GM23338 (cell line): ENCODE results near the gene FTCDNL1.

ENCODE experiments used
- CREB1 ChIP-seq: fragments of 250-450 bp; sonication (Bioruptor Pico); IDR thresholded peaks from 2 replicates; pipeline ENCODE4 v1.5.0; 2020; ENCODE audit warnings: low read depth, mild to moderate bottlenecking, moderate library complexity
- CTCF ChIP-seq, 2 experiments: fragments of 200-600 bp in 1 of 2; sonication (generic) in 1 of 2; conservative IDR thresholded peaks; 2 replicates each; pipeline versions ENCODE4 v1.5.1 to v1.6.1; 2016 to 2017; ENCODE audit warnings: antibody characterized with exemption in 2 of 2, low read depth in 2 of 2, mild to moderate bottlenecking in 2 of 2, moderate library complexity in 1 of 2
- EZH2 ChIP-seq: fragments of 200-600 bp; sonication (generic); IDR thresholded peaks from one replicate; pipeline ENCODE4 v1.8.0; 2017; ENCODE audit warnings: antibody characterized with exemption, mild to moderate bottlenecking, low read depth; ENCODE audit not compliant: unreplicated experiment
- EZH2phosphoT487 ChIP-seq: fragments of 200-600 bp; sonication (generic); IDR thresholded peaks from one replicate; pipeline ENCODE4 v1.8.1; 2018; ENCODE audit warnings: antibody characterized with exemption; ENCODE audit not compliant: unreplicated experiment
- JUNB ChIP-seq: IDR thresholded peaks from one replicate; pipeline ENCODE4 v1.6.1; 2016; ENCODE audit warnings: antibody characterized with exemption; ENCODE audit not compliant: unreplicated experiment
- NANOG ChIP-seq: IDR thresholded peaks from 2 replicates; pipeline ENCODE4 v1.6.1; 2016; ENCODE audit warnings: antibody characterized with exemption, borderline replicate concordance
- POLR2AphosphoS5 ChIP-seq: IDR thresholded peaks from 2 replicates; pipeline ENCODE4 v1.6.1; 2016; ENCODE audit warnings: antibody characterized with exemption, low read depth
- REST ChIP-seq: IDR thresholded peaks from one replicate; pipeline ENCODE4 v1.6.1; 2018; ENCODE audit warnings: antibody characterized with exemption; ENCODE audit not compliant: unreplicated experiment
- STAT1 ChIP-seq: IDR thresholded peaks from one replicate; pipeline ENCODE4 v1.6.1; 2016; ENCODE audit warnings: antibody characterized with exemption; ENCODE audit not compliant: unreplicated experiment
- ZNF114 ChIP-seq: fragments of 250-450 bp; sonication (Bioruptor Pico); IDR thresholded peaks from 2 replicates; pipeline ENCODE4 v1.5.0; 2020; ENCODE audit warnings: mild to moderate bottlenecking, moderate library complexity
- ZNF331 ChIP-seq: fragments of 250-450 bp; sonication (Bioruptor Pico); IDR thresholded peaks from 2 replicates; pipeline ENCODE4 v1.5.0; 2020; ENCODE audit warnings: low read depth, mild to moderate bottlenecking, moderate library complexity
- ZNF462 ChIP-seq: fragments of 250-450 bp; sonication (Bioruptor Pico); IDR thresholded peaks from 2 replicates; pipeline ENCODE4 v1.5.0; 2020; ENCODE audit warnings: mild to moderate bottlenecking, moderate library complexity

GRCh38 chr2:199716807-199717586, 134.0 kb downstream of the FTCDNL1 start:
- no peak for TF ChIP-seq CTCF (conservative IDR thresholded peaks at IDR 0.05; ENCODE audit: low read depth in 2 of 2)
- TF ChIP-seq EZH2 = no peak
- TF ChIP-seq REST = no peak
- no peak for TF ChIP-seq EZH2phosphoT487
- no peak for TF ChIP-seq POLR2AphosphoS5
- no peak for TF ChIP-seq CREB1 (CRISPR knock-in tag)
- no peak for TF ChIP-seq STAT1
- no peak for TF ChIP-seq NANOG
- no peak for TF ChIP-seq ZNF114 (CRISPR knock-in tag)
- no peak for TF ChIP-seq ZNF331 (CRISPR knock-in tag)
- TF ChIP-seq JUNB = no peak
- TF ChIP-seq ZNF462 (CRISPR knock-in tag) = no peak
